ENCODE results near the gene ANAPC16. TPM values are rescaled to one million over a fixed set of nuclear protein-coding genes. Genes with fewer than 3 reads are reported as not detected.

The ANAPC16 gene
- total RNA-seq, 1 donor: 66.1 TPM

GRCh38 chr10:72257051-72257892, 41.5 kb downstream of the ANAPC16 start:
- TF ChIP-seq, protein P1, sequence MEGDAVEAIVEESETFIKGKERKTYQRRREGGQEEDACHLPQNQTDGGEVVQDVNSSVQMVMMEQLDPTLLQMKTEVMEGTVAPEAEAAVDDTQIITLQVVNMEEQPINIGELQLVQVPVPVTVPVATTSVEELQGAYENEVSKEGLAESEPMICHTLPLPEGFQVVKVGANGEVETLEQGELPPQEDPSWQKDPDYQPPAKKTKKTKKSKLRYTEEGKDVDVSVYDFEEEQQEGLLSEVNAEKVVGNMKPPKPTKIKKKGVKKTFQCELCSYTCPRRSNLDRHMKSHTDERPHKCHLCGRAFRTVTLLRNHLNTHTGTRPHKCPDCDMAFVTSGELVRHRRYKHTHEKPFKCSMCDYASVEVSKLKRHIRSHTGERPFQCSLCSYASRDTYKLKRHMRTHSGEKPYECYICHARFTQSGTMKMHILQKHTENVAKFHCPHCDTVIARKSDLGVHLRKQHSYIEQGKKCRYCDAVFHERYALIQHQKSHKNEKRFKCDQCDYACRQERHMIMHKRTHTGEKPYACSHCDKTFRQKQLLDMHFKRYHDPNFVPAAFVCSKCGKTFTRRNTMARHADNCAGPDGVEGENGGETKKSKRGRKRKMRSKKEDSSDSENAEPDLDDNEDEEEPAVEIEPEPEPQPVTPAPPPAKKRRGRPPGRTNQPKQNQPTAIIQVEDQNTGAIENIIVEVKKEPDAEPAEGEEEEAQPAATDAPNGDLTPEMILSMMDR (IDR thresholded peaks at IDR 0.05; ENCODE audit: insufficient read depth, low read depth, low read length): no peak
- no peak overlapping the region for H3K4me3 ChIP-seq (ENCODE audit: low read depth, low read length)
- DNase-seq (ENCODE audit: low read depth): peak; percentile 75

DNA sequence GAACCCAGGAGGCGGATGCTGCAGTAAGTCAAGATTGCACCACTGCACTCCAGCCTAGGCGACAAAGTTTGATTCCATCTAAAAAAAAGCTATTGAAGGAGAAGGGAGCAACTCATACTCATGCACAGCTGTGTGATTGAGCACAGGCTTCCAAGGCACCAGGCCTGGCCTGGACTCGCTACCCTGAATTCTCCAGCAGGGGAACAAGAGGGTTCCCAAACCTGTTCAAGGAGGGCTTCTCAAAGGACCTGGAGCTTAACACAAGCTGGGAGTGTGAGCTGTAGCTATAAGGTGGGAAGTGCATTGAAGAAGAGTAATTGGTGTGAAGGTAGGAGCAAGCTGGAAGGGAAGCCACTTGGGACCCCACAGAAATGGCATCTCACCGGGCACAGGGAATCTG, 42.8 kb downstream of the ANAPC16 start:
- TF ChIP-seq, protein P1 (IDR thresholded peaks at IDR 0.05; ENCODE audit: insufficient read depth, low read depth, low read length): no peak
- H3K4me3 ChIP-seq (ENCODE audit: low read depth, low read length): no peak overlapping the region
- DNase-seq (ENCODE audit: low read depth): no peak

GRCh38 chr10:72259491-72260238, 43.9 kb downstream of the ANAPC16 start:
- peak overlapping the region; percentile 29 for H3K4me3 ChIP-seq (ENCODE audit: low read depth, low read length)
- DNase-seq (ENCODE audit: low read depth): peak; percentile 97
- TF ChIP-seq, protein P1 (IDR thresholded peaks at IDR 0.05; ENCODE audit: insufficient read depth, low read depth, low read length): no peak

DNA sequence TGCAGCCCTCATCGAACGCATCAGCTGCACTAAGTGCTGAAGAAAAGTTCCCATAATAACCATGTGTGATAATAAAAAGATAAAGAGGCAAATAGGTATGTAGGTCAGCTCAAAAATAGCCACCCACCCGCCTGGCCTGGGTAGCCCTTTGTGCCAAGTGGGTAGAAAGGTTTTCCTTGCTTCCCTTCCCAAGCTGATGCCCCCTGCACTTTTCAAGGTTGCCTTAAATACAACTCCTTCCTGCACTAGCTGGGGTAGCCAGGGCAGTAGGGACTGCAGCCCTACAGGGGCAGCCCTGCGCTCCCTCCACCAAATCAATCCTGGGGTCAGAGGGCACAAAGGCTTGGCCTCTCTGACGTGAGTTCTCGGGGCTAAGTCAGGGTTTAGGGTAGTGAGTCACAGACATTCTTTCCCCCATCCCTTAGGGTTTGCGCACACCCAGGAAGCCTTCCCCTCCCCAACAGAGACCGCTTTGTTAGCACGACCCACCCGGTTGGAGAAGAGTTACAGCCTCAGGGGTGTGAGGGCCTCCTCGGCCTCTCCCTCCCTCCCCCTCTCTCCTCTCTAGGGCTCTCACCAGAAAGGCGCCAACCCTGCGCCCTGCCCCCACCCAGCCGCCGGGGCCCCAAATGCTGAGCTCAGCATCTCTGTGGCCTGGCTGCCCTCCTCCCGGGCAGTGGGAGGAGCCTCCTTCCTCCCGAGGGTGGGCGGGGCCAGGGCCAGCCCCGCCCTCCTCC, 44.6 kb downstream of the ANAPC16 start:
- TF ChIP-seq, protein P1 (IDR thresholded peaks at IDR 0.05; ENCODE audit: insufficient read depth, low read depth, low read length): no peak
- DNase-seq (ENCODE audit: low read depth): peak; percentile 99
- H3K4me3 ChIP-seq (ENCODE audit: low read depth, low read length): peak overlapping the region; percentile 55

DNA sequence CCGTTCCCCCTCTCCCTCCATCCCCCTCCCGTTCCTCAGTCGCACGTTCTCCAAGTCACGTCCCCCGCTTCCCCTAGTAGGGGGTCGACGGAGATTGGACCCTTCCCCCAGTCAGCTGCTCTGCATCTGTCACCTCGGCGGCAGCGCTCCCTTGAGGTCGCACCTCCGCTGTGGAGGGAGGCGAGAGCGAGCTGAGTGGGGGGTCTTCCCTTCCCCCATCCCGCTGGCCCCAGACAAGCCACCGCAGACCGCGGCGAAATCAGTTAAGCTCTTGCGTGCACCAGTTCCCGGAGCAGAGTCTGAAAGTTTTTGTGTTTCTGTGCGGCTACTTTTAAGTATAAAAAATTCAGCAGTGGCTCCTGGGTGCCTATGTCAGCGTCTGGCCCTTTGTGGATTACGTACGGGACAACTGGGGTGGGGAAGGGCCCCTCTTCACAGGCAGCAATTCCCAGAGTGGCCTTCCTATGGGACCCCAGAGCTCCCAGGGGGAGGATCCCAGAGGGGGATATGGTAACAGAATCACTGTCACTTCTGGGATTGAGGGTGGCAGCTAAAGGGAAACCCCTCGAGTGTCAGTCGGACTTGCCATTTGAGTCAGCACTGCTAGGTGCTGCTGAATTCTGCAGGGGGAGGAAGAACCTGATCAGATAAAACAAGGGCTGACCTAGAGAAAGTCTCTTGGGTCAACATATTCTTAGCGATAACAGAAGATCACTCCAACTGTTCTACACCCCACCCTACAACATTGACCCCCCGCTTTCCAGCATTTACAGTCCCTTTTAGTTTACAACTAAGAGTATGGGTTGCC, 45.4 kb downstream of the ANAPC16 start:
- peak; percentile 93 for DNase-seq (ENCODE audit: low read depth)
- H3K4me3 ChIP-seq (ENCODE audit: low read depth, low read length): peak overlapping the region; percentile 55
- TF ChIP-seq, protein P1 (IDR thresholded peaks at IDR 0.05; ENCODE audit: insufficient read depth, low read depth, low read length): no peak

All from fibroblast of villous mesenchyme (primary cell).